Loucy (cell line): ENCODE results near the gene CAGE1.

Source experiments
- EZH2phosphoT487 ChIP-seq: fragments of 200-600 bp; IDR thresholded peaks from 2 replicates; pipeline ENCODE4 v1.6.1; 2018; ENCODE audit warnings: antibody characterized with exemption, mild to moderate bottlenecking, moderate library complexity, borderline replicate concordance
- TF ChIP-seq, protein P1 (sequence below): fragments of 200-600 bp; sonication (generic); conservative IDR thresholded peaks from 2 replicates; pipeline ENCODE4 v1.5.1; 2014; ENCODE audit warnings: mild to moderate bottlenecking, antibody characterized with exemption, low read length

DNA sequence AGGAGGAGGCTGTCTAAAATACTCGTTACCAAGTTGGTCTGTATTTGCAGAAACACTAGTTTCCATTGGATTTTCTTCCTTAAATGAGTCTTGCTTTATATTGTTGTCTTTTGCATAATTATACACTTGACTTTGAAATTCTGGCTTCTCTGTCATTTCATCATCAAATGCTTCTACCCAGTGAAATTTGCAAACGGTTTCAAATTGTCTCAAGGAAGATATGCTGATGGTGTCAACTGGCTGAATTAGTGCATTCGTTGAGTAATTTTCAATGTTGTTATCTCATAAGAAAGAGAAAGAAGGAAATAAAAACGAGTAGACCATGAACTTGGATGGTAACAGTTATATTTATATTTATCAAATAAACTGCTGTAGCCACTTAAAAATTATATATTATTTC, 10.8 kb downstream of the CAGE1 start:
- TF ChIP-seq, protein P1, sequence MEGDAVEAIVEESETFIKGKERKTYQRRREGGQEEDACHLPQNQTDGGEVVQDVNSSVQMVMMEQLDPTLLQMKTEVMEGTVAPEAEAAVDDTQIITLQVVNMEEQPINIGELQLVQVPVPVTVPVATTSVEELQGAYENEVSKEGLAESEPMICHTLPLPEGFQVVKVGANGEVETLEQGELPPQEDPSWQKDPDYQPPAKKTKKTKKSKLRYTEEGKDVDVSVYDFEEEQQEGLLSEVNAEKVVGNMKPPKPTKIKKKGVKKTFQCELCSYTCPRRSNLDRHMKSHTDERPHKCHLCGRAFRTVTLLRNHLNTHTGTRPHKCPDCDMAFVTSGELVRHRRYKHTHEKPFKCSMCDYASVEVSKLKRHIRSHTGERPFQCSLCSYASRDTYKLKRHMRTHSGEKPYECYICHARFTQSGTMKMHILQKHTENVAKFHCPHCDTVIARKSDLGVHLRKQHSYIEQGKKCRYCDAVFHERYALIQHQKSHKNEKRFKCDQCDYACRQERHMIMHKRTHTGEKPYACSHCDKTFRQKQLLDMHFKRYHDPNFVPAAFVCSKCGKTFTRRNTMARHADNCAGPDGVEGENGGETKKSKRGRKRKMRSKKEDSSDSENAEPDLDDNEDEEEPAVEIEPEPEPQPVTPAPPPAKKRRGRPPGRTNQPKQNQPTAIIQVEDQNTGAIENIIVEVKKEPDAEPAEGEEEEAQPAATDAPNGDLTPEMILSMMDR = no peak
- TF ChIP-seq EZH2phosphoT487 = no peak
